ENCODE results near the gene MRPL3.
A peak's percentile ranks its signal among the peaks of the same experiment; 100 is the strongest.
"Not testable (repeated sequence)": the region's sequence is repeated elsewhere in the genome, so short reads cannot be mapped to it uniquely, and the experiment has no call there.

MRPL3 gene

DNA sequence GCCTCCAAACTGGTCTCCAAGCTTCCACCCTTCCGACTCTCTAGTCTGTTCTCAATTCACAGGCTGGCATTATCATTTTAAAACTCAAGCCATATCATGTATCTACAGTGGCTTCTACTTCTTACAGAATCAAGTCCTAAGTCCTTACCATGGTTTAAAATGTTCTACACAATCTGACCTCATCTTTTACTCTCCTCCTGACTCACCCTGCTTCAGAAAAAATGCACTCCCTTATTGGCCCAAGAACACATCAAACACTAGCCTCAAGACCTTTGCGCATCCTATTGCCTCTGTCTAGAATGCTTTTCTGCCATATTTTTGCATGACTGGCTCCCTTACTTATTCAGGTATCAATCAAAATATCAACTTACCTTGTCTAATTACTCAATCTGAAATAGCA is 11.0 kb downstream of the MRPL3 start:
- peak; percentile 2 for DNase-seq

DNA sequence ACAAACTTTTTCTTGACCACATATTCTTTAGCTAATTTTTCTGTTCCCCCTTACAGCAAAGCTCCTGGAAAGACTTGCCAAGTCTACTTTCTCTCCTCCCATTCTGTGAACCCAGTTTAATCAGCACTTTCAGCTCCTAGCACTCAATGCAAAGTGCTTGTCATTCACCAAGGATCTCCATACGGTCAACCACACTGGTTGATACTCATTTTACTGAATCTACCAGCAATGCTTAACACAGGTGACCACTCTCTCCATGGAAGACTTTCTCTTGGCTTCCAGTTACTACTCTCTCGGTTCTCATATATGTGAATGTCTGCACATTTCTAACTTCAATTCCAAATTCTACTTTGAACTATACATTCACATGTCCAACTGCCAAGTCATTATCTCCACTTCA is 11.7 kb downstream of the MRPL3 start:
- DNase-seq = no peak

DNA sequence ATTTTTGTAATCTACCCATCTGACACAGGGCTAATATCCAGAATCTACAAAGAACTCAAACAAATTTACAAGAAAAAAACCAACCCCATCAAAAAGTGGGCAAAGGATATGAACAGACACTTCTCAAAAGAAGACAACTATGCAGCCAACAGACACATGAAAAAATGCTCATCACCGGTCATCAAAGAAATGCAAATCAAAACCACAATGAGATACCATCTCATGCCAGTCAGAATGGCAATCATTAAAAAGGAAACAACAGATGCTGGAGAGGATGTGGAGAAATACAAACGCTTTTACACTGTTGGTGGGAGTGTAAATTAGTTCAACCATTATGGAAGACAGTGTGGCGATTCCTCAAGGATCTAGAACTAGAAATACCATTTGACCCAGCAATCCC is 16.2 kb downstream of the MRPL3 start:
- not testable (repeated sequence) for DNase-seq

DNA sequence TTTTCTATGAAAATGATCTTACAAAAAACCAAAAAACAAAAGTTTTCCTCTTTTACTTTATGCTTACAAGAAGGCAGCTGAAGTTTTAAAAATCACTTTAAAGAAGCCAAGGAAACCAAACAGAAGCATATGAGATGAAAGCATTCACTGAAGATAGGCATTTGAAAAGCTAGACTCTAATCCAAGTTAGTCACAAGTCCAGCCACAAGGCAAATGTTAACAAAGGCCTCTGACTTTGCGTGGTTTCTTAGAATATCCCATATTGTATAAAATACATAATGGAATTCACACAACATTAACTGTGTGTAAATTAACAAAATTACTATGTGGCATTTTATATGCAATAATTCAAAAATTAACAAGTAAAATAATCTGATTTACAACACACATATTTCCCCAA is 17.7 kb downstream of the MRPL3 start:
- DNase-seq = no peak

- DNase-seq = no peak
Measured at GRCh38 chr3:131484496-131485111, 18.2 kb downstream of the MRPL3 start.

DNA sequence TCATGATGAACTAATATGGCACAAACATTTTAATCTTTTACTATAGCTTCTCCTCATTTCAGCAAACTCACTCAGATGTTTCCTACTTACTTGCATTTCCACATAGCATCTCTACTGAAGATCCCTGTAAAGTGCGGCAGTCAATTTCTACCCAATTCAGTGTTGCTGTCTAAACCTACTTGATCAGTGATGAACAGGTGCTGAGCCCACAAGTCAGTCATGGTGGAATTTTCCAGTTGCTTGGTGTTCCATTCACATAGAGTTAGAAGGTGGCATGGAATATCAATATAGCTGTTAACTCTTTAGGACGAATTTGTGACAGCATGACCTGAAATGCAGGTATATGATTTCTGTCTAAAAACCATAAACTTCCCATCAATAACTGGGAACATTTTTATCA is 22.7 kb downstream of the MRPL3 start:
- DNase-seq = no peak

- DNase-seq = no peak
Measured at GRCh38 chr3:131477813-131478212, 25.0 kb downstream of the MRPL3 start.

GRCh38 chr3:131474115-131474514 is 28.7 kb downstream of the MRPL3 start:
- DNase-seq = peak; percentile 3

- no peak for DNase-seq
Measured at GRCh38 chr3:131470377-131470776, 32.4 kb downstream of the MRPL3 start.

- DNase-seq = no peak
Measured at GRCh38 chr3:131458653-131459052, 44.1 kb downstream of the MRPL3 start.

DNA sequence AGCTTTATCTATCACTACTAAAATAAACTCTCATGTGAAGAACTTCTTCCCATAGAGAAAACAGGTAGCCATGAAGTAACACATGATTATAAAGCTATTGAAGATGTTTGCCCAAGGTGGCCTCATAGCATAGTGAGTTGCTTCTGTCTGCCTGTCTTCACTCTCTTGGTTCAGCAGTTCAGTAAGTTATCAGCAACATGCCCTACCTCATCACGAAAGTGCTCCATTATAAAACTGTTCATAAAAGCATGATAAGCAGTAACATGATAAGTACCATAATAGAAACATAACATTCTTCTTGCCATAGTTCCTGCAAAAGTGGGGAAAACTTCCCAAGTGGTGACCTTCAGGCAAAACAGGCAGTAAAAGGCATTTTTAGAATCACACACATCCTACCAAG is 45.6 kb downstream of the MRPL3 start:
- DNase-seq = no peak

- DNase-seq = peak; percentile 22
Measured at GRCh38 chr3:131454501-131454900, 48.3 kb downstream of the MRPL3 start.

DNA sequence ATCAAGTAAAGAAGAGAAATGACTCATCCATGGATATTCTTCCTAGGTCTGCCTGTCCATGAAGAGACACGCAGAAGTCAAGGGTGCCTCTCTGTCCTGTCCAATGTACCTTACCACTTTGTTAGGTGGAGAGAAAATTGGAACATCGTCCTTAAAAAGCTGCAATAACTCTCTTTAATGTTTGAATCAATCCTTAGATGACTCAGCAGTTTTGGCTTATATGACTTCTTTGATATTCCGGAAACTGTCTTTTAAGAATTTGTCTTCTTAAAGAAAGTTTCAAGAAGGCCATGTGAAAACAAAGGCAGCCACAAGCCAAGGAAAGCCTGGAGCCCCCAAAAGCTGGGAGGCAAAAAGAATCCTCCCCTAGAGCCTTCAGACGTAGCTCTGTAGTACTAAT is 49.2 kb downstream of the MRPL3 start:
- no peak for DNase-seq

- DNase-seq = no peak
Measured at GRCh38 chr3:131447349-131447748, 55.4 kb downstream of the MRPL3 start.

GRCh38 chr3:131444180-131444579 is 58.6 kb downstream of the MRPL3 start:
- DNase-seq = no peak

DNA sequence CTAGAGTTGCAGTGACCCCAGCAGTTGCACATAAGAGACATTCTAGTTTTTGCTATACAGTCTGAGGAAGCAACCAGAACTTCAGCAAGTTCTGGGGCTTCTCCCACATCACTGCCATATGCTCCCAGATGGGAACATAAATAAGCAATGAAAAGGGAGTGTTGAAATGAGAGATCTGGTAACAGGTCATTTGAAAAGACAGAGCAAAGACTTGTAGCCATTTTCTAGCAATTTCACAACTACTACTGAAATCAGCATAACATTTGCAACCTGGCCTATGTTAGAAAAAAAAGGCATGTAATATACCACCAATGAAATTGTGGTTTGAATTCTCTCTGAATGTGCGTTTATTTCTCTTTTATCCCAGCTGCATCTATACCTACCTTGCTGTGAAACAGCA is 63.7 kb downstream of the MRPL3 start:
- no peak for DNase-seq

DNA sequence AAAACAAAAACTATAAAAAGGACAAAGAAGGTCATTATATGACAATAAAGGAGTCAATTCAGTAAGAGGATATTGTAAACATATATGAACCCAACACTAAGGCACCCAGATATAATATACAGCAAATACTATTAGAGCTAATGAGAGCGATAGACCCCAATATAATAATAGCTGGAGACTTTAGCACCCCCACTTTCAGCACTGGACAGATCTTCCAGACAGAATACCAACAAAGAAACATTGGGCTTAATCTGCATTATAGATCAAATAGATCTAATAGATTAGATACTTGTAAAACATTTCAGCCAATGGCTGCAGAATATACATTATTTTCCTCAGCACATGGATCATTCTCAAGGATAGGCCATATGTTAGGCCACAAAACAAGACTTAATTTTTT is 67.8 kb downstream of the MRPL3 start:
- DNase-seq = no peak

DNA sequence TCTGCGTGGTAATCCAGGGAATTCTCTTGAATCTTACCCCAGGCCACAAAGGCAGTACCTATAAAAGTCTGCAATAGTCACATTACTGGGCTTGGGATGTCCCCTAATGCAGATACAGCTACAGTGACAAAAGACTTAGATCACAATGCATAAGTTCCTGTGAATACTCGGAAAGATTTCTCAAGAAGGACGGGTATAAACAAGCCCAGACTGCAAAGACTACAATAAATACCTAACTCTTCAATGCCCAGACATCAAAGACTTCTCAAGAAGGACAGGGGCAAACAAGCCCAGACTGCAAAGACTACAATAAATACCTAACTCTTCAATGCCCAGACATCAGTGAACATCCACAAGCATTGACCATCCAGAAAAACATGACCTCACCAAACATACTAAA is 70.3 kb downstream of the MRPL3 start:
- no peak for DNase-seq

DNA sequence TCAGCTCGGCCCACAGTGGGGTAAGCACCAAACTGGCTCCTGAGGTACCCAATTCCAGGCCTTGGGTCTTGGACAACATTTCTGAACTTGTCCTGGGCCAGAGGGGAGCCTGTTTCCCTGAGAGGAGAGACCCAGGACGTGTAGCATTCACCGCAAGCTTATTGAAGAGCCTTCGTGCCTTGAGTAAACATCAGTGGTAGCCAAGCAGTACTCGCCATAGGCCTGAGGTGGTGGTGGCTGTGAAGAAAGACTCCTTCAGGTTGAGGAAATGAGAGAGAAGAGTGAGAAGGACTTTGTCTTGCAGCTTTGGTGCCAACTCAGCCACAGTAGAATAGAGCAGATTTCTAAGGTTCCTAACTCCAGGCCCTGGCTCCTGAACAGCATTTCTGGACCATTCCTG is 71.0 kb downstream of the MRPL3 start:
- no peak for DNase-seq

DNA sequence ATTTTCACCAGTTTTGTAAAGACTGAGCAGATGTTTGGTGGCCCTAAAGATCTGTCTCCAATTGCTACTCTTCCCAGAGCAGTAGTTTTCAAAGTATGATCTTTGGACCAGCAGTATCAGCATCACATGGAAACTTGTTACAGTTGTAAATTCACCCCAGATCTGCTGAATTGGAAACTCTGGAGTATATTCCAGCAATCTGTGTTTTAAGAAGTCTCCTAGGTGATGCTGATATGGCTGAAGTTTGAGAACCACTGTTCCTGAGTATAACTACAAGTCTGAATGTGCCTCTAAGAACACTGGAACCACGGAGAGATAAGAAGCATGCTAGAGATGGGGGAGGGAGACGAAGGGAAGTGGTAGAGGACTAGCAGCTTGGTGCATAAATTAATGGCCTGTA is 75.5 kb downstream of the MRPL3 start:
- DNase-seq = no peak

DNA sequence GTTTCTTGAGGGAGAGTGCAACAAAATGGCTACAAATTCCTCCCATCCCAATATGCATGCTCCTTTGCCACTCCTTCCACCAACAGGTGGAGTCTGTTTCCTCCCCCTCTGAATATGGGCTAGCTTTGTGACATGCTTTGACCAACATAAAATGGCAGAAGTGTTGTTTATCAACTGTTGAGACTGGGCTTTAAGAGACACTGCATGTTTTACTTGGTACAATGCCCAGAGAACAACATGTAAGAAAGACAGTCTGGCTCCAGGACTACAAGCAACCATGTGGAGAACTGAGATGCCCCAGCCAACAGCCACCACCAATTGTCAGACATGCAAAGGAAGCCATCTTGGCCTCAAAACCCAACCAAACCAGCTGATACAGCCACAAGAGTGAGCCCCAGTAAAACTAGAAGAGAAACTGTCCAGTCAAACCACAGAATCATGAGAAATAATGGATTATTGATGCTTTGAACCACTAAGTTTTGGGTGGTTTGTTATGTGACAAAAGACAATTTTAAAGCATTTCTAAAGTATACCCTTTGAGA is 80.7 kb downstream of the MRPL3 start:
- DNase-seq = no peak

GRCh38 chr3:131421301-131421700 is 81.5 kb downstream of the MRPL3 start:
- DNase-seq = no peak

DNA sequence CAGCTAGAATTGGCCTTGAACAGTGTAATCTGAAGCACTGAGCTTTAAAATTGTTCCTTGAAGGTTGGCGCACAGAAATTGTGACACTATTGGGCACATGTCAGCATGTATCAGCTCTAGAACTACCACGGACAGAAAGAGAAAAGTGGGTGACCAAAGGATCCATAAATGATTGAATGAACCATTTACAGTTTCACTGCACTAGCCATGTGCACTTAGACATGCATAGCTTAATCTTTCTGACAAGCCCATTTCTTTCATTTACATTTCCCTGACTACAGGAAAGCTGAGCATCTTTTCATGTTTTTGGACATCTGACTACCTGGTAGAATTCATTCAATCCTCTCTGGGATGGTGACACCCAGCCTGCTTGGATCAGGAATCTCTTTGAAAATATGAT is 85.0 kb downstream of the MRPL3 start:
- no peak for DNase-seq
